Pulmonary artery endothelial cell (primary cell): ENCODE data around the gene CENPC. TPM values are rescaled to one million over a fixed set of nuclear protein-coding genes. Genes with fewer than 3 reads are reported as not detected.

Experiments used
- total RNA-seq: library from RNA; depleted of rRNA; stranded (reverse); fragments of >200 nt; gene quantifications from 2 replicates; pipeline ENCODE4 v1.2.3, GENCODE V29; 2014

Gene CENPC
- total RNA-seq, 1 donor from 2014 or later = 11.9 TPM

Other genes with a start within 250 kb of the CENPC start
- gene STAP1, start 13.2 kb upstream of the CENPC start, total RNA-seq = not detected in 2 replicates
- gene UBA6, start 155.7 kb upstream of the CENPC start, total RNA-seq = 90.0 and 208 TPM in 2 replicates
- gene GNRHR, start 208.9 kb upstream of the CENPC start, total RNA-seq = not detected in 2 replicates